CD14-positive monocyte (primary cell): ENCODE data around the gene EEF1G. TPM values are rescaled to one million over a fixed set of nuclear protein-coding genes. Genes with fewer than 3 reads are reported as not detected.

Experiments
- DNase-seq, 3 donors: peaks; one replicate each; pipeline ENCODE4 v3.0.0-alpha.2; 2011 to 2022
- H2AFZ ChIP-seq: 2 replicates; pipeline ENCODE4 v1.6.0; 2012; ENCODE audit warnings: mild to moderate bottlenecking, low read depth, low read length, inconsistent platforms; ENCODE audit not compliant: insufficient read depth, poor library complexity, severe bottlenecking
- H3K27ac ChIP-seq, 2 donors: 1 replicate in 1 of 2; 2 replicates in 1 of 2; pipeline ENCODE4 v1.5.1; 2012 to 2013; ENCODE audit warnings: low read length in 2 of 2, control low read depth in 1 of 2, inconsistent platforms in 1 of 2, low read depth in 1 of 2, mild to moderate bottlenecking in 1 of 2
- H3K27me3 ChIP-seq, 2 donors: one replicate each; pipeline versions ENCODE4 v1.6.0 to v1.6.1; 2011 to 2013; ENCODE audit warnings: low read length in 2 of 2; ENCODE audit not compliant: control insufficient read depth in 2 of 2, insufficient read depth in 2 of 2
- H3K36me3 ChIP-seq, 2 donors: replicated peaks in 1 of 2; 1 replicate in 1 of 2; 2 replicates in 1 of 2; pipeline versions ENCODE4 v1.5.1 to v1.6.1; 2012 to 2013; ENCODE audit warnings: low read length in 2 of 2, control low read depth in 1 of 2, inconsistent platforms in 1 of 2, mild to moderate bottlenecking in 1 of 2; ENCODE audit not compliant: insufficient read depth in 2 of 2, control insufficient read depth in 1 of 2
- H3K4me1 ChIP-seq, 2 donors: 1 replicate in 1 of 2; 2 replicates in 1 of 2; pipeline versions ENCODE4 v1.5.1 to v1.6.1; 2012 to 2013; ENCODE audit warnings: low read length in 2 of 2, control low read depth in 1 of 2, inconsistent platforms in 1 of 2, mild to moderate bottlenecking in 1 of 2, moderate library complexity in 1 of 2; ENCODE audit not compliant: insufficient read depth in 2 of 2, control insufficient read depth in 1 of 2
- H3K4me2 ChIP-seq: replicated peaks from 2 replicates; pipeline ENCODE3; 2012; ENCODE audit warnings: low read length, moderate library complexity, mild to moderate bottlenecking; ENCODE audit not compliant: poor library complexity, severe bottlenecking; ENCODE audit errors: extremely low read depth
- H3K4me3 ChIP-seq, 3 experiments: fragments of 200-600 bp in 1 of 3; sonication (generic) in 1 of 3; replicated peaks in 1 of 3; 1 replicate in 2 of 3; 2 replicates in 1 of 3; pipeline ENCODE4 v1.5.1; 2011 to 2013; ENCODE audit warnings: low read length in 3 of 3, mild to moderate bottlenecking in 3 of 3, control low read depth in 2 of 3, low read depth in 2 of 3, inconsistent platforms in 1 of 3, moderate library complexity in 1 of 3
- H3K79me2 ChIP-seq: 2 replicates; pipeline ENCODE4 v1.6.0; 2012; ENCODE audit warnings: mild to moderate bottlenecking, control low read depth, inconsistent platforms, low read length, moderate library complexity; ENCODE audit not compliant: insufficient read depth
- H3K9ac ChIP-seq: 2 replicates; pipeline ENCODE4 v1.6.0; 2017; ENCODE audit warnings: low read length, mild to moderate bottlenecking; ENCODE audit not compliant: insufficient read depth, poor library complexity, severe bottlenecking
- H3K9me3 ChIP-seq, 2 donors: replicated peaks in 1 of 2; 1 replicate in 1 of 2; 2 replicates in 1 of 2; pipeline versions ENCODE4 v1.5.1 to v1.6.1; 2012 to 2013; ENCODE audit warnings: low read length in 2 of 2, control low read depth in 1 of 2; ENCODE audit not compliant: control insufficient read depth in 1 of 2, insufficient read depth in 1 of 2
- H4K20me1 ChIP-seq: 2 replicates; pipeline ENCODE4 v1.6.0; 2012; ENCODE audit warnings: mild to moderate bottlenecking, low read length, control low read depth, moderate library complexity; ENCODE audit not compliant: insufficient read depth
- H3K27ac Mint-ChIP-seq, 7 donors: one replicate each; pipeline ENCODE4 v1.8.0; 2020; ENCODE audit warnings: mild to moderate bottlenecking in 7 of 7, mixed read lengths in 7 of 7, moderate library complexity in 6 of 7, inconsistent platforms in 2 of 7
- H3K27me3 Mint-ChIP-seq, 3 donors: one replicate each; pipeline ENCODE4 v1.8.0; 2021 to 2022; ENCODE audit warnings: low read depth in 3 of 3, mild to moderate bottlenecking in 3 of 3, mixed read lengths in 3 of 3, moderate library complexity in 3 of 3, inconsistent platforms in 1 of 3
- H3K36me3 Mint-ChIP-seq, 2 donors: one replicate each; pipeline ENCODE4 v1.8.0; 2020; ENCODE audit warnings: mixed read lengths in 2 of 2, inconsistent platforms in 1 of 2, mild to moderate bottlenecking in 1 of 2
- H3K4me1 Mint-ChIP-seq: one replicate; pipeline ENCODE4 v1.8.0; 2020; ENCODE audit warnings: mild to moderate bottlenecking, mixed read lengths
- H3K4me3 Mint-ChIP-seq, 2 donors: one replicate each; pipeline ENCODE4 v1.8.0; 2020; ENCODE audit warnings: mild to moderate bottlenecking in 2 of 2, mixed read lengths in 2 of 2, moderate library complexity in 1 of 2
- H3K9me3 Mint-ChIP-seq, 7 donors: one replicate each; pipeline ENCODE4 v1.8.0; 2020 to 2022; ENCODE audit warnings: mixed read lengths in 7 of 7, mild to moderate bottlenecking in 6 of 7, moderate library complexity in 6 of 7, inconsistent platforms in 2 of 7
- CTCF ChIP-seq: fragments of 200-600 bp; IDR thresholded peaks from one replicate; pipeline ENCODE4 v1.8.0; 2022; ENCODE audit warnings: antibody characterized with exemption, mild to moderate bottlenecking
- WGBS: methylation state at CpG from one replicate; pipeline ENCODE4 v1.1.5; 2013; ENCODE audit warnings: missing lambda C conversion rate; ENCODE audit not compliant: insufficient coverage; 5-methylcytosine and 5-hydroxymethylcytosine counted together
- intact Hi-C, 2 donors: fragments of 100-400 bp; cut with micrococcal nuclease; formaldehyde crosslinking; loops; one replicate each; pipeline versions ENCODE4 v1.15.0 to v1.15.1; 2023
- polyA plus RNA-seq, 3 donors: library from polyadenylated mRNA; depleted of rRNA in 1 of 3; unstranded in 2 of 3; stranded (reverse) in 1 of 3; fragments of 300-500 nt in 2 of 3; fragments of >200 nt in 1 of 3; fragmentation: Illumina TruSeq in 2 of 3; gene quantifications; 1 replicate in 2 of 3; 2 replicates in 1 of 3; pipeline ENCODE4 v1.2.3, GENCODE V29; 2012 to 2021

The EEF1G gene
- polyA plus RNA-seq, 3 donors = 490 to 603 (median 491) TPM

GRCh38 chr11:62556875-62557631 lies 16.6 kb downstream of the EEF1G start:
- no peak for TF ChIP-seq CTCF
- intact Hi-C loops = no loop called here
- Histone ChIP-seq H3K4me1 (peaks cover 71 to 79% of the 10 kb centered on the region in 2 donors), H3K36me3 (peaks cover 25 to 28% of the 10 kb centered on the region in 2 donors), H3K27me3 (no peaks in the 10 kb centered on the region), H4K20me1 (peaks cover 22% of the 10 kb centered on the region), H3K27ac (peak overlapping the region; percentile 95 to 100), H3K4me3 (peak overlapping the region in 2 of 3 experiments; percentile 25 to 72), H3K9ac (peak overlapping the region; percentile 92), H3K79me2 (peaks cover 54% of the 10 kb centered on the region), H3K4me2 (peak overlapping the region; percentile 77), H3K9me3 (no peaks in the 10 kb centered on the region), H2AFZ (no peak overlapping the region)
- Mint-ChIP-seq H3K4me3 (peak overlapping the region; percentile 74 to 93), H3K4me1 (peaks cover 72% of the 10 kb centered on the region), H3K9me3 (no peaks in the 10 kb centered on the region), H3K36me3 (peaks cover 20 to 41% of the 10 kb centered on the region in 2 donors), H3K27me3 (peaks cover 0 to 17% (median 2%) of the 10 kb centered on the region in 3 donors), H3K27ac (peak overlapping the region; percentile 100)
- 0% methylated on average over 2 of the region's 3 CpGs for WGBS
- DNase-seq = peak in 1 of 3 donors; percentile 14

GRCh38 chr11:62556108-62556874 lies 17.4 kb downstream of the EEF1G start:
- WGBS = 0% methylated on average over 6 of the region's 14 CpGs
- intact Hi-C loops = no loop called here
- peaks cover 22% of the 10 kb centered on the region for H4K20me1 ChIP-seq
- Mint-ChIP-seq H3K27me3 (peaks cover 0 to 17% (median 2%) of the 10 kb centered on the region in 3 donors), H3K27ac (peak overlapping the region; percentile 100), H3K9me3 (no peaks in the 10 kb centered on the region), H3K4me3 (peak overlapping the region; percentile 74 to 93), H3K36me3 (peaks cover 16 to 34% of the 10 kb centered on the region in 2 donors), H3K4me1 (peaks cover 80% of the 10 kb centered on the region)
- H3K79me2 ChIP-seq = peaks cover 54% of the 10 kb centered on the region
- H3K4me3 ChIP-seq = peak overlapping the region; percentile 11 to 72 (median 25)
- TF ChIP-seq CTCF = no peak
- no peaks in the 10 kb centered on the region for H3K9me3 ChIP-seq
- H3K9ac ChIP-seq = peak overlapping the region; percentile 92
- H3K4me2 ChIP-seq = peak overlapping the region; percentile 77
- H3K27ac ChIP-seq = peak overlapping the region; percentile 95 to 100
- peaks cover 20 to 24% of the 10 kb centered on the region in 2 donors for H3K36me3 ChIP-seq
- DNase-seq = peak; percentile 90 to 96 (median 93)
- H3K27me3 ChIP-seq = no peaks in the 10 kb centered on the region
- H3K4me1 ChIP-seq = peaks cover 79 to 86% of the 10 kb centered on the region in 2 donors
- no peak overlapping the region for H2AFZ ChIP-seq
